SK-N-SH (cell line): ENCODE data around the gene CPNE7.

Source experiments
- POLR2AphosphoS5 ChIP-seq: IDR thresholded peaks from 2 replicates; pipeline ENCODE4 v1.6.1; 2012; ENCODE audit warnings: low read depth, low read length
- TF ChIP-seq, protein P1 (sequence below): fragments of 200-600 bp; sonication (generic); IDR thresholded peaks from 2 replicates; pipeline ENCODE4 v1.6.1; 2017; ENCODE audit warnings: antibody characterized with exemption, mild to moderate bottlenecking, moderate library complexity

DNA sequence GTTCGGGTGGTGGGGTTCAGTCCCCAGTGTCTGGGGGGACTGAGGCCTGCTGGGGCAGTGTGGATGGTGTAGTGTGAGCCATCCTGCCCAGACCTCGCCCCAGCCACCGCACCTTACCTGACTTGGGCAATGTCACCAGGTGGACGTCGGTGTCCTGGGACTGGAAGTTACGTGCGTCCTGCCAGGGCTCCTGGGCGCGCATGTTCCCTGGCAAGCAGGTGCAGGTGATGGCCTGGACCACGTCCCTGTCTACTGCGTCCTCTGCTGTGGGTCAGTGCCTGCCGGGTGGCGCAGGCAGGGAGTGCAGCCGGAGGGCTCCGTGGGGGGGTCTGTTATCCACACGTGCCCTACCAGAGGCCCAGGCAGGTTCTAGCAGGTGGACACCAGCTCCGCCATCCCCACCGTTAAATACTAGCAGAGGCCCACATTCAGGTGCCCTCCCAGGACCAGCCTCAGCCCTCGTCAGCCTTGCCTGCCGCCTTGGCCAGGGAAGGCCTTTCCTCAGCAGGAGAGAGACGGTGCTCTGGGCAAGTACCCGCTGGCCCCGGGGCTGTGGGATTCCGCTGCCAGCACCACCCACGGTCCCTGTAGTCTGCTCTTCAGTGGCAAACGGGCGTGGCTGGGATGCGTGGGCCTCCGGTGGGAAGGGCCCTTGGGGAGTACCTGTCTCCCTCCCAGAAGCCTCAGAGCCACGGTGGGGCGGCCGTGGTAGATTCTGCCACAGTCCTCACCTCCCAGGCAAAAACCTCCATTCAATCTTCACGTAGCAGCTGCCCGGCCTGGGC is 29.8 kb downstream of the CPNE7 start:
- no peak for TF ChIP-seq POLR2AphosphoS5
- TF ChIP-seq, protein P1, sequence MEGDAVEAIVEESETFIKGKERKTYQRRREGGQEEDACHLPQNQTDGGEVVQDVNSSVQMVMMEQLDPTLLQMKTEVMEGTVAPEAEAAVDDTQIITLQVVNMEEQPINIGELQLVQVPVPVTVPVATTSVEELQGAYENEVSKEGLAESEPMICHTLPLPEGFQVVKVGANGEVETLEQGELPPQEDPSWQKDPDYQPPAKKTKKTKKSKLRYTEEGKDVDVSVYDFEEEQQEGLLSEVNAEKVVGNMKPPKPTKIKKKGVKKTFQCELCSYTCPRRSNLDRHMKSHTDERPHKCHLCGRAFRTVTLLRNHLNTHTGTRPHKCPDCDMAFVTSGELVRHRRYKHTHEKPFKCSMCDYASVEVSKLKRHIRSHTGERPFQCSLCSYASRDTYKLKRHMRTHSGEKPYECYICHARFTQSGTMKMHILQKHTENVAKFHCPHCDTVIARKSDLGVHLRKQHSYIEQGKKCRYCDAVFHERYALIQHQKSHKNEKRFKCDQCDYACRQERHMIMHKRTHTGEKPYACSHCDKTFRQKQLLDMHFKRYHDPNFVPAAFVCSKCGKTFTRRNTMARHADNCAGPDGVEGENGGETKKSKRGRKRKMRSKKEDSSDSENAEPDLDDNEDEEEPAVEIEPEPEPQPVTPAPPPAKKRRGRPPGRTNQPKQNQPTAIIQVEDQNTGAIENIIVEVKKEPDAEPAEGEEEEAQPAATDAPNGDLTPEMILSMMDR = no peak
